Skeletal muscle cell (primary cell): ENCODE results near the gene SORBS2.

ENCODE experiments used
- DNase-seq: peaks from one replicate; pipeline ENCODE4 v3.0.0-alpha.2; 2010; ENCODE audit warnings: low read depth
- H3K4me3 ChIP-seq: 2 replicates; pipeline ENCODE4 v1.5.1; 2011; ENCODE audit warnings: low read depth, mild to moderate bottlenecking, control low read depth, low read length, moderate library complexity

Gene SORBS2

DNA sequence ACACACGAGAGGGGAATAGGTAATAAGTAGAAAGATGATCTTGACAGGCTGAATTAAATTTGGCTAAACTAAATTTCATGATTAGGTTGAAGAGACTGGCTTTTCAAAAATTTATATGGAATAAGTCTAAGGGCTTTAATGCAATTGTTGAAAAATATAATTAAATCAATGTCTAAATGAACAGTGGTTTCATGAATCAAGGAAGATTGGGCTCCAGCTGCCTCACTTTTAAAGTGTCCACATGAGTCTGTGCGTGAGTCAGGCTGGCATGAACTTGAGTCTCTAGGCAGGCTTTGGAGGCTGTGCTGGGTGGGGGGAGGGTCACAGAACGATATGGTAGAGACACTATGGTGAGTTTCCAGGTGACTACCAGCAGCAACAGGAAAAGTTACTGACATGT, 111.9 kb downstream of the SORBS2 start:
- H3K4me3 ChIP-seq = no peak overlapping the region
- DNase-seq = no peak

DNA sequence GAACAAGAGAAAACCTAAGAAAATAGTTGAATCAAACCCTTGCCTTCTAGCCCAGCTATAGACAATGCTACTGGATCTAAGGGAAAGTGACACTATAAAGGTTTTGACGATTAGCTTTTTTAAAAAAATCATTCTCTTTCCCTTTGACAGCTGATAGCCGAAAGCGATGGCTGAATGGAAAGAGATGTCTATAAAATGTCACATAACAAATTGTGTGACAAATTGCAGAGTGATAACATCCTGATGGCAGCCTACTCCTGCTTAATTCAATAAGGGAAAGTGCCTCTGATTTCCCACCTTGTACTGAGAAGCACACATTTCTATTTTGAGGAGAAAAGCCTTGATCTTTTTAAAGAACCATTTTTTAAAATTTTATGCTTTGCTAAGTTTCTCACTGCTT, 114.5 kb downstream of the SORBS2 start:
- DNase-seq = no peak
- H3K4me3 ChIP-seq = no peak overlapping the region

DNA sequence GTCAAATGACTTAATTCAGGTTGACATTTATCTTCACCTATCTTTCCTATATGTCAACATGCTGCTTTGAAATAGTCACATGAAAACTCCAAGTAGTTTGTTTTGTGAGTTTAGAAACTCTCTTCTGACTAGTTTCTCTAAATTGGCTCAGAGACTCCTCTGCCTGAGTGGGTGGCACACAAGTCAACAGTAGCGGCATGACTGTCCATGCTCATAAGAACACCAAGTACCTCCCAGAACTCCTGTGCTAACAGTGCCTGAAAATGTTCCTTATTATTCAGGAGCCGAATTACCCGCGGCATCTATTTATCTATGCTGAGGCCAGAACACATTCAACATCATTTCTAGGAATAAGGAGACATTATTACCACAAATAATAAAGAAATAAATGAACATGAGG, 116.3 kb downstream of the SORBS2 start:
- H3K4me3 ChIP-seq = no peak overlapping the region
- no peak for DNase-seq

DNA sequence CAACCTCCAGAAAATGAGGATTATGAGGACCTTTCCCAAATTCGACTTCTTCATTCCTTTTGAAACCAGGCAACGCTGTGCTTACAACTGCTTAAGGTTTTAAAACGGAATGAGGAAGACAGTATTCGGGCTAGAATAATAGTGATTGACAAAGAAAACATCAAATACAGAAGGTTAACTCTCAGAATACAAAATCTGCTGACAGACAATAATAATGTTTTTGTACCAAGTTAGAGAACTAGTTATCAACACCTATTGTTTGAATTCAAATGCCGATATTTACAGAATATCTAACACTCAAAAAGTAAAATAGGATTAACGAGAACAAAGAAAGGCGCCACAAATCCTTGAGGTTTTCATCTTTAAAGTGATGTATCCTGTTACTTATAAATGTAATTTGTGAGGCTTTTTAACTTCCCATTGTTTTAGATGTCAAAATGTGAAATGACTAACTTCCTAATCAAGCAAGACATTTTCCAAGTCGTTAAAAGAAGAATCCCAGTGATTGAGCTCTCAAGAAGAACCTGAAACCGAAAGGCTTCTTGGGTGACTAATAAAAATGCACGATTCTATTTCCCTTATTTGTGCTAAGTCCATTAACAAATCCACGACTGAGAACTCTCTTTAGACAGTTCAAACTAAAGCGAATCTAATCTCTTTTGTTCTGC, 118.3 kb downstream of the SORBS2 start:
- no peak for DNase-seq
- no peak overlapping the region for H3K4me3 ChIP-seq

DNA sequence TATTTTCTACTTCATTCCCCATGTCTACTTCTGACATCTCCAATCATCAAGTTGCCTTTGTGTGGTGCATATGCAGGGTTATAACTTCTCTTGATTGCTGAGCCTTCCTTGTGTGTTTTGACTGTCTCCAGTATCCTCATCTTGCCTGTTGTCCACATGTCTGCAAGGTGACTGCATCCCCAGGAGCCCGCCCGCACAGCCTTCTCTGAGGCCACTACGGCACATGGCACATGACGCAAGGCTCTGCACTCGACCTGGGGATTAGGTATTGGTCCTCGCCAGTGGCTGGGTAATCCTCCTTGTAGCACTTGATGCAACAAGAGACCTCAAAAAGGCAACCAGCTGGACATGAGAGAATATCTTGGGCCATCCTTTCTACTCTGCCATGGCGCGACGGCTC, 122.6 kb downstream of the SORBS2 start:
- H3K4me3 ChIP-seq = no peak overlapping the region
- DNase-seq = no peak

DNA sequence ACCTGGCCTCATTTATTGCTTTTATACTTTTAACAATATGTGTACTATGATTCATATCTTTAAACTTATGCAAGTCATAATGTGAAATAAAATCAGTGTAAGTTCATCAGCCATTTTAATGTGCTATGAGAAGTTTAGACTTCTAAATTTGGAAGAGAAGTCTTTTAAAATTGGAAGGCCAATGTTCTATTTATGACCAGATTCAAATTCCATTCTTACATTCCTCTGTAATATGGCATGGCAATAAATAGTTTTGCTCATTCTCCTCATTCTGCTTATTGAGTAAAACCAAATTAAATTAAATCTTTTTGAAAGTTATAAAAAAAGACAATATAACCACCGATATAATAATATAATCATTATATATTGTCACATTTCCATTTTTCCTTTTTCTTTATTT, 126.2 kb downstream of the SORBS2 start:
- DNase-seq = no peak
- H3K4me3 ChIP-seq = no peak overlapping the region

DNA sequence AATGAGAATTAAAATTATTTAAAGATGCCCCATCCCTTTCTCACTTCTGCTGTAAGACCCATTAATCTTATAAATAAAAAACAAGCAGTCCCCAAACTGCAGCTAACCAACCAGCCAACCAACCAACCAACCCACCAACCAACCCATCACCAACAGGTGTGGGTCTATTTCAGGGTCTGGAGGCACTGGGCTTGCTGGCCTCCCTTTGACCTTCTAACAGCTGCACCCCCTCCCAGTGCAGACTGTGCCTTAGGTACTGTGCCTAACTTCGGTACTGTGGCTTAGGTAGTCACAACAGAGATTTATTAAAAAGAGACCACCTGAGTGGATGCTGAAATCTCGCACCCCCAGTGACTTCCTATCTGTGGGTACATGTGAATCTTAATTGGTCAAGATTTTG, 128.1 kb downstream of the SORBS2 start:
- no peak for DNase-seq
- no peak overlapping the region for H3K4me3 ChIP-seq

DNA sequence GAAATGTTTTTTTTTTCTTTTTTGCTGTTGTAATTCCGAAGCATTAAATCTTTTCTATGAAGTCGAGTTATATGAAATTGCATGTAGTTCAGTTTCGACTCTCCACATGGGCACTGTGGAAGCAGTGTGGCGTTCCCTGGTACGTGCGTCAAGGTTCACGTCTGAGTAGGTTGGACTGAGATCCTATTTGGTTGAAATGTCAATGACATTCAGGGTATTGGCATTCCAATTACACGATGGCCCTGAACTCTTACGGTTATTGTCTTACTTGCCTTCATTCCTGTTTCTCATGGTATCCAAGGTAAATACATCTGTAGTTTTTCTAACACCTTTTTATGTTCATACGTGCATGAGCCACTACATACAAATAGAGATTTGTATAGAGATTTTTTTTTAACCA, 128.8 kb downstream of the SORBS2 start:
- DNase-seq = no peak
- no peak overlapping the region for H3K4me3 ChIP-seq

DNA sequence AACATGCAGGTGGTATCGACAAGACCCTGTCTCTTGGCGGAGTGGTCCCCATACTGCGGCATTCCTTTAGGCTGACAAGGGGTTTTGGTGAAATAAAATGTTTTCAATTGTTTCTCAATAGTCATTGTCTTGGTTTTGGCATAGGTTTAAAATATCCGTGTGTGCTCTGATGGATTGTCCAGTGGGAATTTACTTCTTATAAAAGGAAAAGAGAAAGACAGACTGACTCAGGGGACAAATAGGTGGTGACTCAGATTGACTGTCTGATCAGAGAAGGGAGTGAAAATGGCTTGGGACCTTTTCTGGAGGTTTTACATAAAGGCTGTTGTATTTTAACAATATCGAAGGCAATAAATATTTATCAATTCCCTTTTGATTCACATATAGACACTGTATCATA, 129.8 kb downstream of the SORBS2 start:
- H3K4me3 ChIP-seq = no peak overlapping the region
- DNase-seq = peak; percentile 64

DNA sequence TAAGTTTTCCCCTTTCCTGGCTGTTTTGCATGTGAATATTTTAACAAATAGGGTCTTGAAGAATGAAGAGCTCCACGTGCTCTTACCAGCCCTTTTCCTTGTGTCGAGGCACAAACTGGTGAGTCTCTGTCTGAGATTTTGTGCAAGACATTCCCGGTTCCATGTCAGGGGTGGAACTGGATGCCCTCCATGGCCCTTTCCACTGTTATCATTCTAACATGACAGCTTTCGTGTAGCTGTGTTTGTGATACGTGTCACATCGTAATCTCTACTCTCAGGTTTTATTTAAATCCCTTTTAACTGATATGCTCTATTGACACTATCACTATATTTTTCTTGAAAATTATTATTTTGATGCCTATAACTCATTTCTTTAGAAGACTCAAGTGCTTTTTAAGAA, 130.4 kb downstream of the SORBS2 start:
- no peak for DNase-seq
- no peak overlapping the region for H3K4me3 ChIP-seq

DNA sequence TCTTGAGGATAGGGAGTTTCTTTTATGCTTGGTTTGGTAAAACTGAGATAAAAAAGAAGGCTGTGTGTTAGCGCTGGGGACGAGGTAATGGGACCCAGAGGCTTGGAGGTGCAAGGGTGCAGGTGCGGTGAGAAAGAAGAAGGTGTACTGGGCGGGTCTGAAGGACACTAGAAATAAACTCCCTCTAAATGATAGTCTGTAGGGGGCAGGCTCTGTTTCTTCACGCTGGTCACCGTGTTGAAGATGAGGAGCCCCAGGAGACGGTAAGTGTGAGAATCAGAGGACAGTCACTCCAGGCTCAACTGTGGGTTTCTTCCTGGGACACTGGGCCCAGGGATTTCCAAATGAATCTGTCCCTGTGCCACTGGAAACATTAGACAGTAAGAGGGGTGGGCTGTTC, 131.4 kb downstream of the SORBS2 start:
- H3K4me3 ChIP-seq = no peak overlapping the region
- no peak for DNase-seq

DNA sequence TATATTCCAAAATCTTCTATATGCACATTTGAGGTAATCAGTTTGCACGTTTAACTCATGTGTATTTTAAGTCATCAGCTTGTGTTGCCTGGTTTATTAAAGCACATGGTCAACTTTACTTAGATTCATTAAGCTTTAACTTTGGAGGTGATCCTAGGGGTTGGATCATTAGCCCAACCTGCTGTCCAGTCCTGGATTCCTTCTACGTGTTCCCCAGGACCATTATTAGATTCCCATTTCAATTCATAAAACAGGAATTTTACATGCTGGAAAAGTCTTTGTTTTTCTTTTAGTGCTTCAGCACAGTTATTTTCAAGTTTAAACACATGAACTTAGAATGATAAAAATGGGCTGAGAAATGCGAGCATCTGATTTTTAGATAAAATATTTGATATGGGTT, 132.5 kb downstream of the SORBS2 start:
- no peak for DNase-seq
- H3K4me3 ChIP-seq = no peak overlapping the region

DNA sequence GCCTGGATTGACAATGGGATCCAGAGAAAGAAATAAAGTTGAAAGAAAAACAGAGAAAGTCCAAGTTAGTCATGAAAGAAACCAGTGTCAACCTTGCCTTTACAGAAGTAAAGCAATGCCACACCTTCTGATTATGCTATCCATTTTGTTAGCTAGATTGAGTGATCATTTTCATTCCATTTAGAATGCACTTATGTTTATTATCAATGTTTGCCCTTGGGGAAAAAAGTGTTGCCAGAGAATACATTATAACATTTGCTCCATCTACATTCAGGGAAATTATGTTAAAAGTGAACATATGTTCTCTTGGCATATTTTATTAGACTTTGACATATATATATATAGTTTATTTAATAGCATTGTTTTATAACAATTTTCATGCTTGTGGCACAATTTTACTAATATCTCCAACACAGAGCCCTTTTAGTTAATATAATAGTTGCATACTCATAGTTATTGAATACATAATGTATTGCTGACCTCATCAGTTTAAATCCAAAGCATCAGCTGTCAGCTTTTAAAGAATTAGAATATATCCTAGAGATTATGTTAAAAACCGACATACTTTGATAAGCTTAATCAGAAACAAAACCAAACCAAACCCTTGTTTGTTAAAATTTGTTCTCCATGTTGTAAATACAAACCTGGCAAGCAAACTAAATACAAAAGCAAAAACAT, 134.2 kb downstream of the SORBS2 start:
- no peak for DNase-seq
- H3K4me3 ChIP-seq = no peak overlapping the region

DNA sequence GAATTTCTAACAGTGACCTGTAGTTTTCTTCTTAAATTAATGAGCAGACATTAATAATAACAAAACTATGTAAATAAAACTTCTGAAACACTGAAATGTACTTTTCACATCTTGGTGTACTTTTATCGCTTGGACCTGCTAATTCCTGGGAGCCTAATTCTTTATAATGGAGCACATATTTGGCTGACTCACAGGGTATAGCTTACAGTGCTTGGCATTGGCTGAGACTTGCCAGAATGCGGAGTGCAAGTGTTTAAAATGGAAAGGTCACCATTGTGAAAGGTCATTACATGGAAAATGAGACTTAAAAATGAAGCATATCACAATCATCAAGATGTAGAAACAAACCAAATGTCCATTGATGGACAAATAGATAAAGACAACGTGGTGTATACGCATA, 139.4 kb downstream of the SORBS2 start:
- DNase-seq = no peak
- H3K4me3 ChIP-seq = no peak overlapping the region

DNA sequence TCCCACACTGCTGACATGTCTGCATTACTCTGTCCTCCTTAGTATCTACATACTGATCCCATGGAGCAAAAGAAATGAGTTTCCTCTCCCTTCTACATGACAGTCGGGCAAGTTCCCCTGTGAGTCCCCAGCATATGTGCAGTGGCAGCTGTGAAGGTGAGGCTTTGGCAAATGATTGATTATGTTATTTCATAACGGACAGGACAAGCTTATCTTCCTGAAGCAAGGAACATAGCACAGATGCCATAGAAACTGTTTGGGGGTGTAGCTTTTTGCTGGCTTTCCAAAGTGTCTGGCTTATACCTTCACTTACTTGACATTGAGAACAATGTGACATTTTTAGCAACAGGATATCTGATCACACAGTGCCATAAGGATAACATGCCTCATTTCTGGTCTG, 139.8 kb downstream of the SORBS2 start:
- DNase-seq = no peak
- no peak overlapping the region for H3K4me3 ChIP-seq

DNA sequence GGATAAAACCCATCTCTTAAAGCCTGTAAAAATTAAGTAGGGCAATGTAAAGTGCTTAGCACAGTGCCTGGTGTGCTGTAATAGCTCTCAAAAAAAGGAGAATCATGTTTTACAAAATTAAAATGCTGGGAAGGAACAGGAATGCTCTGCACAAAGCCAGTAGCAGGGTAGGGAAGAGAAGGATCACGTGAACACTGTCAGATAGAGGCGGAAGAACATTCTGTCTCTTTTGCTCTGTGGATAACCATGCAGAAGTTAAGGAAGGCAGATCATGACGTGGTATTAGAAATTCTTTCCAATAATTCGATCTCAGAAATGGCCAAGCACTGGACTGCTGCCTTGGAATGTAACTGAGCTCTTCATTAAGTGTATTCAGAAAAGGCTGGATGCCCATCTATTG, 140.5 kb downstream of the SORBS2 start:
- no peak overlapping the region for H3K4me3 ChIP-seq
- no peak for DNase-seq

DNA sequence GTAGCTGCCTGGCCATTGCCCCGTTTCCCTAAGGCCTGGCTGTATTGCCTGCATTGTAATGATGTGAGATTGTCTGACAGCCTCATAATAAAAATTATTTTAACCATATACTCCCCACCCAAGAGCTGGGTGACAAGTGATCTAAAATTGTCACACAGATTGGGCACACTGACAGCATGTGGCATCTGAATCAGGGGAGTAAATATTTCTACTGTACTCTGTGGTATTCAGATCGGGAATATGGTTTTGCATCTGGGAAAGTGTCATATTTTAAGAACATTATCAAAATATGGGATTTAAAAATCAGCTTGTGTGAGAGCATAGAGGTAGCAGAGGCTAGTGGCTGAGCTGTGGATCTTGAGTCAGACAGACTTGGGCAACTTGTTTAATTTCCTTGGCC, 140.9 kb downstream of the SORBS2 start:
- no peak for DNase-seq
- H3K4me3 ChIP-seq = no peak overlapping the region

DNA sequence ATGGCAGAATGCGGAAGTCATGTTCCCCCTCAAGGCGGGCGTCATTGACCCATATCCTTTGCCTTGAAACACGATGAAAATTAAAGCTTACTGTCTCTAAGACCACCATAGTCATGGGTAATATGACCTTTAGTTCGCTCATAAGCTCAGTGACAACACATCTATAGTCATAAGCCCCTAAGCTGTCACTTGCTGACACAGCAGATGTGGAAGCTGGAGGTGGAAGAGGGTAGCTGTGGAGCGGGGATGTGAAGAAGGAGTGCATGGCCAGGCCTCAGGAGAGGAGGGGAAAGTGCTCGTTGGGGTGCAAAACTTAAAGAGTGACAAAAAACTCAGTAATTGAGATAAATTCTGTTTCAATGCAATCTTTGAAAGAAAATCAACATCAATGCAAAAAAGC, 142.7 kb downstream of the SORBS2 start:
- DNase-seq = no peak
- H3K4me3 ChIP-seq = no peak overlapping the region

DNA sequence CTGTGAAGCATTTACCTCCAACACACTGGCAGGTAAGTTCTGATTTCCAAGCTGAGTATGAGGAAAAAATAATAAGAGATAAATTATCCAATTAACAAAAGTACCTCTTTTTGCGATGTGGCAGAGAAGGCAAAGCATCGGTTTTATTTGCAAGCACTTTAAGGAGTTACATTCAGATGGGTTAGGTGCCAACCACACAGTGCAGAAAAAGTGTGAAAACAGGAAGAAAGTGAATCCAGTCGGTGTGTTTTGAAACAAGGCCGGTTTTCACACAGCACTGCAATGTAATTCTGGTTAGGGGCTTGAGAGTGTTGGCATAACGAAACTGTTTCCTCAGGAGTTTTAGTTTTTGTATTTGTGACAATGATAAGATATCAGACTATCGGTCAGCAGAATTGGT, 145.8 kb downstream of the SORBS2 start:
- H3K4me3 ChIP-seq = no peak overlapping the region
- DNase-seq = no peak

DNA sequence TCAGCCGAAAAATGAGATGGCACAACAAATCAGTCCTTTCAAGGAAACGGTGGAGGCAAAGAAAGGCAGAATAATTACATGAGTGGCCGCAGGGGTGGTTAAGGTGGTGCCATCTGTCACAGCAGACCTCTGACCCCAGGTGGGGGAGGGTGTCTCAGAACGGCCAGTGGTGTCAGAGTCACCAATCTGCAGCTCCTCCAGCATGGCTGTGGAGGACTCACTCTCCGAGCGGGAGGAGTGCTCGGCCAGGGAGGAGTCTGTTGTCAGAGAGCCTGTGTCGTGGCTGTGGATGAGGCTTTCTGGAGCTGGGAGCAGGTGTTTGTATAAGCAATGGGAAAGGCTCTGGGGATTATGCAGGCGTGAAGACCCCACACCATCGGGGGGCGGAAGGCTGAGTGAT, 146.3 kb downstream of the SORBS2 start:
- H3K4me3 ChIP-seq = no peak overlapping the region
- no peak for DNase-seq

DNA sequence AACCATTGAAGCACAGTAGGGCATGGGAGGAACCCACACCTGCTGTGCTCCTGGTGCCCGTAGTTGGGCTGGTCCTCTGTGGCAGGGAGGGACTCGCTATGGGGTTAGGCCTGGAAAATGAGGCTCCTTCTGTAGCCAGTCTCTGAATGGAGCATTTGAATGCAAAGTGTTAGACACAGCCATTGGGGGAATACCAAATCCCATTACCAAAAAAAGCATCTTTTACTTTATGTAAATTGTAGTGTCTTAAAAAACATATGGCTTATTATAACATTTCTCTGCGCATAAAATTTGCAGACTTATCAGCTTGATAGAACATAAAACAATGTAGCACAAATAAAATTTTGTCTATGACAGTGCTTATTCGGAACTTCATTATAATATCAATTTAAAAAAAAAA, 147.5 kb downstream of the SORBS2 start:
- no peak overlapping the region for H3K4me3 ChIP-seq
- no peak for DNase-seq
